H7 (cell line): Measurements from ENCODE around the gene GABRA1. TPM values are rescaled to one million over a fixed set of nuclear protein-coding genes. Genes with fewer than 3 reads are reported as not detected.

Source experiments
- DNase-seq: peaks from one replicate; pipeline ENCODE4 v3.0.0; 2012
- H3K27me3 ChIP-seq: 2 replicates; pipeline ENCODE4 v1.6.0; 2011; ENCODE audit warnings: mild to moderate bottlenecking, low read length; ENCODE audit not compliant: control insufficient read depth, insufficient read depth
- H3K36me3 ChIP-seq: replicated peaks from 2 replicates; pipeline ENCODE4 v1.5.1; 2011; ENCODE audit warnings: low read length; ENCODE audit not compliant: control insufficient read depth, insufficient read depth
- H3K4me3 ChIP-seq: 2 replicates; pipeline ENCODE4 v1.5.1; 2011; ENCODE audit warnings: low read depth, mild to moderate bottlenecking, control low read depth, low read length, moderate library complexity; ENCODE audit not compliant: insufficient read depth
- total RNA-seq: library from RNA; depleted of rRNA; stranded (reverse); fragments of >200 nt; shearing (Covaris generic); gene quantifications from 2 replicates; pipeline ENCODE4 v1.2.3, GENCODE V29; 2014; rRNA removed

GABRA1 gene
- total RNA-seq, 1 experiment from 2014 or later: 0.76 TPM

DNA sequence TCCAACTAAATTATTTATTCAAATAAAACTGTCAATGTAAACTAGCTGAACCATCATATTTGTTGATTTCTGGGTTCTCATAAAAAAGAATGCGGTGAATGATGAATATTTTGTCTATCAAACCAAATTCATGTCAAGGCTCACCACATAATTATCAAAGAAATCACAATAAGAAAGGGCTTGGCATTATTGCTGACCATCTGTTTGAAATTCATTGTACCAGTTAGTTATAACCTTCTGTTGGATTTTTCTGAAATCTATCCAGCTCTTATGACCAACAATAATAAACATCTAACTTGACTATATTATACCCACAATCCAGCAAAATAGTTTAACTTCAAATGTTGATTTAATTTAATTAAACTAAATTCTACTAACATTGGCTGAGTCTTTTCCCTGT, 53.1 kb downstream of the GABRA1 start:
- Histone ChIP-seq H3K27me3 (no peaks in the 10 kb centered on the region), H3K36me3 (no peaks in the 10 kb centered on the region), H3K4me3 (no peak overlapping the region)
- DNase-seq: no peak

DNA sequence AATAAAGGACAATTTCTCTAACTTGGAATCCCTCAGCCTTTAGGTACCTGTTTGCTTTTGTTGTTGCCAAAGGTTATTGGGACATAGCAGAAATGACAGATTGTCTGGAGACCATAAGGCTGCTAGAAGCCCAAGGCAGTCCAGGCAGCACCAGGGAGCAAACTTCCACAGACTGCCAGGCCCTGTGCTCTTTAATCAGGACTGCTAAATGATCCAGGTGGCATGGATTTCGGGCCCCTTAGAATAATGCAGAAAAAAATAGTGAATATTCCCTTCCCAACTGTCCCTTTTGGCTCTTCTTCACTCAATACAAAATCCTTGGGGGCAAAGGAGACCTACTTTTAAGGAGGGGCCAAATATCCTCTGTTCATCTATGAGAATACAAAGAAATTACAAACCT, 73.9 kb downstream of the GABRA1 start:
- no peak overlapping the region for H3K4me3 ChIP-seq
- H3K36me3 ChIP-seq: no peaks in the 10 kb centered on the region
- DNase-seq: no peak
- H3K27me3 ChIP-seq: no peaks in the 10 kb centered on the region

DNA sequence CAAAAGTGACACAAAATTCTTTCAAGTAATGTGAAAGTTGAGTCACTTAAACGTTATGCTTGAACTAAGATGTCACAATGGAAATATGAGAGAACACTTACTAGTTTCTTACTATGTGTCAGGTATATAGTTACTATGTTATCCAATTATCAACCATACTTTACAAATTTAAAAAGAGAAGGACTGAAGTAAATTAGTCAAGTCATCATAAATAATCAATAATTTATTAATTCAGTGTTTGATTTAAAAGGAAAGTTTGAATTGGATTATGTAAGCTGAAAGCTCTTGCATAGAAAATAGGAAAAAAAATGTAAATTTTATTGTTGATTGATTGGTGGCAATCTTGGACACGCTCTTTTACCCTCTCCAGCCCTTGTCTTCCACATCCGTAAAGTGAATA, 76.3 kb downstream of the GABRA1 start:
- DNase-seq: no peak
- Histone ChIP-seq H3K4me3 (no peak overlapping the region), H3K27me3 (no peaks in the 10 kb centered on the region), H3K36me3 (no peaks in the 10 kb centered on the region)

DNA sequence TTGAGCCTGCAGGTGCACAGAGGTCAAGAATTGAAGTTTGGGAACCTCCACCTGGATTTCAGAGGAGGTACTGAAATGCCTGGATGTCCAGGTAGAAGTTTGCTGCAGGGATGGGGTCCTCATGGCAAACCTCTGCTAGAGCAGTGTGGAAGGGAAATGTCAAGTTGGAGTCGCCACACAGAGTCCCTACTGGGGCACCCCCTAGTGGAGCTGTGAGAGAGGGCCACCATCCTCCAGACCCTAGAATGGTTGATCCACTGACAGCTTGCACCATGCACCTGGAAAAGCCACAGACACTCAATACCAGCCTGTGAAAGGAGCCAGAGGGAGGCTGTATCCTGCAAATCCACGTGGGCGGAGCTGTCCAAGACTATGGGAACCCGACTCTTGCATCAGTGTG, 78.0 kb downstream of the GABRA1 start:
- DNase-seq: no peak
- no peaks in the 10 kb centered on the region for H3K36me3 ChIP-seq
- no peaks in the 10 kb centered on the region for H3K27me3 ChIP-seq
- no peak overlapping the region for H3K4me3 ChIP-seq

DNA sequence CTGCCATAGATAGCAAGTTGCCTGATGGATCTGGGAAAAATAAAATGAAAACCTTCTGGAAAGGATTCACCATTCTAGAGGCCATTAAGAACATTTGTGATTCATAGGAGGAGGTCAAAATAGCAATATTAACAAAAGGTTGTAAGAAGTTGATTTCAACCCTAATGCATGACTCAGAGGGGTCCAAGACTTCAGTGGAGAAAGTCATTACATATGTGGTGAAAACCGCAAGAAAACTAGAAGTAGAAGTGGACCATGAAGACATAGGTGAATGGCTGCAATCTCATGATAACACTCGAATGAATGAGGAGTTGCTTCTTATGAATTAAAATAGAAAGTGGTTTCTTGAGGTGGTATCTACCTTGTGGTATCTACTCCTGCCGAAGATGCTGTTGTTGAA, 86.6 kb downstream of the GABRA1 start:
- no peaks in the 10 kb centered on the region for H3K27me3 ChIP-seq
- H3K4me3 ChIP-seq: no peak overlapping the region
- H3K36me3 ChIP-seq: no peaks in the 10 kb centered on the region
- DNase-seq: no peak

DNA sequence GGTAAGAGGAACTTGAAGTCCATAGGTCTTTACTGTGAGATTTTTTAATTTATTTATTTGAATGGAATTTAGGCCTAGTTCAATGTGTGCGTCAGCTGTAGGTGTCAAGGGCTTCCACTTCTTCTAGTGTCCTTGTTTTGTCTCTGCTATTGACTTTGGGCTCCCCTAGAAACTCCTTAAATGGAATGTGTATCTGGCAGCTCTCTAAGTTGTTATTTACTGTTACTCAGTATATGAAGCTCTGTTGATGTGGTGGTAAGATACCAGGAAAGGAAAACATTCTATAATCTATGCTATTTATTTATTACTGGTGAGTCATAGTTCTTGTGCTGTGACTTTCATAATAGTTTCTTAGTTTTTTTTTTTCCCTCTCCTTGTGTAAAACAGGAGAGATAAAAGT, 97.1 kb downstream of the GABRA1 start:
- no peaks in the 10 kb centered on the region for H3K36me3 ChIP-seq
- H3K4me3 ChIP-seq: no peak overlapping the region
- no peak for DNase-seq
- no peaks in the 10 kb centered on the region for H3K27me3 ChIP-seq

DNA sequence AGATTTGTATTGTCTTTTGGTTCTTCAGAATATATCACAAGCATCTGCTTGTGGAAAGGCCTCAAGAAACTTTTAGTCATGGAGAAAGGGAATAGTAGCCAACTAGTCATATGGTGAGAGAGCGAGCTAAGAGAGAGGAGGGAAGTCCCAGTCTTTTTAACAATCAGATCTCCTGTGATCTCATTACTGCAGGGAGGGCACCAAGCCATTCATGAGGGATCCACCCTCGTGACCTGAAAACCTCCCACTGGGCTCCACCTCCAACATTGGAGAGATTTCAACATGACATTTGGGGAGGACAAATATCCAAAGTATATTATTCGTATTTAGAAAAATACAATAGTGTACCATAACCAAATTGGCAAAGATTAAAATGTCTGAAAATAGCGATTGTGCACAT, 99.0 kb downstream of the GABRA1 start:
- DNase-seq: no peak
- Histone ChIP-seq H3K27me3 (no peaks in the 10 kb centered on the region), H3K4me3 (no peak overlapping the region)

More for the DNA sequence above, 99.0 kb downstream of the GABRA1 start:
- no peaks in the 10 kb centered on the region for H3K36me3 ChIP-seq

Other genes starting within 250 kb of the GABRA1 start
- gene GABRA6, start 162.4 kb upstream of the GABRA1 start, total RNA-seq: not detected in 2 replicates
- 0.04 and 0.73 TPM in 2 replicates for gene GABRG2, start 219.7 kb downstream of the GABRA1 start, total RNA-seq